Thyroid gland (tissue), 4 donors: ENCODE measurements around the gene RPGRIP1. TPM values are rescaled to one million over a fixed set of nuclear protein-coding genes. Genes with fewer than 3 reads are reported as not detected.
A peak's percentile ranks its signal among the peaks of the same experiment; 100 is the strongest.
"Not testable (repeated sequence)": the region's sequence is repeated elsewhere in the genome, so short reads cannot be mapped to it uniquely, and the experiment has no call there.

ENCODE experiments used
- DNase-seq, 2 donors: peaks; one replicate each; pipeline ENCODE4 v3.0.0-alpha.2; 2019
- H3K27ac ChIP-seq, 3 donors: fragments of 200-600 bp; sonication (generic); 1 replicate in 2 of 3; 2 replicates in 1 of 3; pipeline ENCODE4 v1.5.1; 2016 to 2019; ENCODE audit warnings: mild to moderate bottlenecking in 1 of 3, moderate library complexity in 1 of 3
- H3K27me3 ChIP-seq: fragments of 200-600 bp; sonication (generic); one replicate; pipeline ENCODE4 v1.5.1; 2019
- H3K36me3 ChIP-seq, 2 donors: fragments of 200-600 bp; sonication (generic); one replicate each; pipeline ENCODE4 v1.5.1; 2016 to 2019
- H3K4me1 ChIP-seq, 2 donors: fragments of 200-600 bp; sonication (generic); one replicate each; pipeline ENCODE4 v1.5.1; 2017 to 2019
- H3K4me3 ChIP-seq, 3 donors: fragments of 200-600 bp; sonication (generic); replicated peaks in 1 of 3; 1 replicate in 2 of 3; 2 replicates in 1 of 3; pipeline ENCODE4 v1.5.1; 2016; ENCODE audit warnings: mild to moderate bottlenecking in 1 of 3
- H3K9me3 ChIP-seq: fragments of 200-600 bp; sonication (generic); one replicate; pipeline ENCODE4 v1.5.1; 2017
- CTCF ChIP-seq, 6 experiments: fragments of 200-600 bp in 3 of 6; fragments of 450-650 bp in 3 of 6; sonication (generic) in 3 of 6; IDR thresholded peaks; one replicate each; pipeline ENCODE4 v1.5.1; 2016 to 2019; ENCODE audit warnings: antibody characterized with exemption in 6 of 6, mild to moderate bottlenecking in 2 of 6, inconsistent platforms in 1 of 6, moderate library complexity in 1 of 6
- POLR2A ChIP-seq, 2 donors: fragments of 450-650 bp; IDR thresholded peaks; one replicate each; pipeline ENCODE4 v1.6.1; 2017; ENCODE audit warnings: antibody characterized with exemption in 2 of 2, mild to moderate bottlenecking in 2 of 2, moderate library complexity in 1 of 2
- WGBS, 2 donors: methylation state at CpG; one replicate each; pipeline ENCODE4 v1.1.5; 2017; 5-methylcytosine and 5-hydroxymethylcytosine counted together
- intact Hi-C: fragments of 100-400 bp; cut with DNase I; formaldehyde crosslinking; loops from one replicate; pipeline ENCODE4 v1.15.1; 2023
- total RNA-seq, 4 donors: library from RNA; depleted of rRNA; stranded (reverse); fragments of >200 nt; gene quantifications; one replicate each; pipeline ENCODE4 v1.2.3, GENCODE V29; 2016

RPGRIP1 gene
- total RNA-seq, 4 donors from 2014 or later, result not detected

GRCh38 chr14:21287168-21287567 is 7.3 kb downstream of the RPGRIP1 start:
- Histone ChIP-seq H3K4me1 (no peaks in the 10 kb centered on the region), H3K27me3 (no peaks in the 10 kb centered on the region), H3K36me3 (no peaks in the 10 kb centered on the region), H3K27ac (no peak overlapping the region), H3K4me3 (no peak overlapping the region), H3K9me3 (no peaks in the 10 kb centered on the region)
- no peak for TF ChIP-seq CTCF (IDR thresholded peaks at IDR 0.05)
- no peak for TF ChIP-seq POLR2A (IDR thresholded peaks at IDR 0.05)
- 89 to 91% methylated on average over 6 of the region's 6 CpGs for WGBS, 2 donors
- intact Hi-C loops, result no loop called here
- no peak for DNase-seq

DNA sequence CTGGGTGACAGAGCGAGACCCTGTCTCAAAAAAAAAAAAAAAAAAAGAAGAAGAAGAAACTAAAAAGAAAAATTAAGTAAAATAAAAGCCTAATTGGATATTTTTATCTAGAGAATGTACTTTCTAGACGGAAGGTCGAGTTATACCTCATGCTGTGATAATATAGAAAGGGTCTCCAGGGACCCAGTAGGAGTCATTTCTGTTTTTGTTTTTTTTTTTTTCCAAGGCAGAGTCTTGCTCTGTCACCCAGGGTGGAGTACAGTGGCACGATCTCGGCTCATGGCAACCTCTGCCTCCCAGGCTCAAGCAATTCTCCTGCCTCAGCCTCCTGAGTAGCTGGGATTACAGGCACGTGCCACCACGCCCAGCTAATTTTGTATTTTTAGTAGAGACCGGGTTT is 14.1 kb downstream of the RPGRIP1 start:
- 89 to 92% methylated on average over 8 of the region's 8 CpGs for WGBS, 2 donors
- H3K4me3 ChIP-seq, H3K36me3 ChIP-seq, intact Hi-C loops, H3K27me3 ChIP-seq, DNase-seq, H3K4me1 ChIP-seq, H3K27ac ChIP-seq, H3K9me3 ChIP-seq: not testable (repeated sequence)

DNA sequence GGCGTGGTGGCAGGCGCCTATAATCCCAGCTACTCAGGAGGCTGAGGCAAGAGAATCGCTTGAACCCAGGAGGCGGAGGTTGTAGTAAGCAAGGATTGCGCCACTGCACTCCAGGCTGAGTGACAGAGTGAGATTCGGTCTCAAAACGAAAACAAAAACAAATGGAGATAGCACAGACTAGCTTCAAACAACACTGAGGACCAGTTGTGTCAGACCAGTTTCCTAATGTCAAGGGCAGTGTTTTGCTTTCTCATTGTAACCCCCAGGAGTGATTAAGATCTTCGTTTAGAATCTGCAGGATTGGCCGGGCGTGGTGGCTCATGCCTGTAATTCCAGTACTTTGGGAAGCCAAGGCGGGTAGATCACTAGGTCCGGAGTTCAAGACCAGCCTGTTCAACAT is 18.5 kb downstream of the RPGRIP1 start:
- TF ChIP-seq CTCF (IDR thresholded peaks at IDR 0.05) (no peak), POLR2A (IDR thresholded peaks at IDR 0.05) (no peak)
- Histone ChIP-seq H3K4me1 (peaks cover 5 to 6% of the 10 kb centered on the region in 2 donors), H3K4me3 (no peak overlapping the region), H3K36me3 (no peaks in the 10 kb centered on the region), H3K9me3 (no peaks in the 10 kb centered on the region), H3K27me3 (no peaks in the 10 kb centered on the region), H3K27ac (no peak overlapping the region)
- intact Hi-C loops, result no loop called here
- DNase-seq, result no peak
- WGBS, 2 donors, result 82 to 85% methylated on average over 12 of the region's 12 CpGs

DNA sequence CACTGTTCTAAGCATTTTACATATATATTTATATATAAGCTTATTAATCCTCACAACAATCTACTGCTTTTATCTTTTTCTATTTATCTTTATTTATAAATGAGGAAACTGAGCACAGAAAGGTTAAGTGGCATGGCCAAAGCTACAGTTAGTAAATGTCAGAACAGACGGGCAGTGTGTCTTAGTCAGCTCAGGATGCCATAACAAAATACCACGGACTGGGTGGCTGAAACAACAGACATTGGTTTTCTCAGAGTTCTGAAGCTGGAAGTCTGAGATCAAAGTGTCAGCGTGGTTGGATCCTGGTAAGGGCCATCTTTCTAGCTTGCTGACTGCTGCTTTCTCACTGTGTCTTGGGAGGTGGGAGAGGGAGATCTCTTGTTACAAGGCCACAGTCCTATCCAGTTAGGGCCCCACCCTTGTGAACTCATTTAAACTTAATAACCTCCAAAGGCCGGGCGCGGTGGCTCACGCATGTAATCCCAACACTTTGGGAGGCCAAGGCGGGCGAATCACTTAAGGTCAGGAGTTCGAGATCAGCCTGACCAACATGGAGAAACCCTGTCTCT is 19.8 kb downstream of the RPGRIP1 start:
- Histone ChIP-seq H3K27me3 (no peaks in the 10 kb centered on the region), H3K4me3 (no peak overlapping the region), H3K36me3 (no peaks in the 10 kb centered on the region), H3K27ac (no peak overlapping the region), H3K4me1 (peaks cover 5 to 6% of the 10 kb centered on the region in 2 donors), H3K9me3 (no peaks in the 10 kb centered on the region)
- WGBS, 2 donors, result 85 to 86% methylated on average over 10 of the region's 10 CpGs
- intact Hi-C loops, result no loop called here
- no peak for DNase-seq
- TF ChIP-seq POLR2A (IDR thresholded peaks at IDR 0.05) (no peak), CTCF (IDR thresholded peaks at IDR 0.05) (no peak)

DNA sequence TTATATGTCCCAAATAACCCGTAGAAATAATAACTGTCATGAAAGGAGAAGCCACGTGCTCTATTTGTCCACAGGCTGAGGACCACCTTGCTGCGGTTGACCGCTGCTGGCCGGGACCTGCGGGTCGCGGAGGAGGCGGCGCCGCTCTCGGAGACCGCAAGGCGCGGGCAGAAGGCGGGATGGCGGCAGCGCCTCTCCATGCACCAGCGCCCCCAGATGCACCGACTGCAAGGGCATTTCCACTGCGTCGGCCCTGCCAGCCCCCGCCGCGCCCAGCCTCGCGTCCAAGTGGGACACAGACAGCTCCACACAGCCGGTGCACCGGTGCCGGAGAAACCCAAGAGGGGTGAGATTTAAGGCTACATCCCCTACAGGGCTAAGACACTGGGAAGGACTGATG is 21.0 kb downstream of the RPGRIP1 start:
- H3K9me3 ChIP-seq, result no peaks in the 10 kb centered on the region
- H3K27ac ChIP-seq, result no peak overlapping the region
- H3K4me3 ChIP-seq, result peak overlapping the region in 1 of 3 donors; percentile 21
- 0 to 1% methylated on average over 19 to 29 of the region's 30 CpGs for WGBS, 2 donors
- H3K27me3 ChIP-seq, result no peaks in the 10 kb centered on the region
- TF ChIP-seq CTCF (IDR thresholded peaks at IDR 0.05) (no peak), POLR2A (IDR thresholded peaks at IDR 0.05) (no peak)
- no peaks in the 10 kb centered on the region for H3K36me3 ChIP-seq
- intact Hi-C loops, result no loop called here
- peak; percentile 23 to 28 for DNase-seq
- peaks cover 5 to 6% of the 10 kb centered on the region in 2 donors for H3K4me1 ChIP-seq
